SK-N-SH treated with all-trans-retinoic acid at 6 μM for 48 hours (cell line): ENCODE measurements around the gene NAT14.

Experiments
- BACH2 ChIP-seq: fragments of 250-450 bp; sonication (Bioruptor Pico); IDR thresholded peaks from 2 replicates; pipeline ENCODE4 v1.9.0; 2021; ENCODE audit warnings: mild to moderate bottlenecking, borderline replicate concordance
- CREB5 ChIP-seq: fragments of 250-450 bp; sonication (Bioruptor Pico); IDR thresholded peaks from 2 replicates; pipeline ENCODE4 v1.5.1; 2020; ENCODE audit warnings: low read depth, mild to moderate bottlenecking, moderate library complexity
- CSDC2 ChIP-seq: fragments of 250-450 bp; sonication (Bioruptor Pico); IDR thresholded peaks from 2 replicates; pipeline ENCODE4 v1.5.0; 2020; ENCODE audit warnings: mild to moderate bottlenecking, moderate library complexity
- PATZ1 ChIP-seq: fragments of 250-450 bp; sonication (Bioruptor Pico); IDR thresholded peaks from 2 replicates; pipeline ENCODE4 v1.8.0; 2020; ENCODE audit warnings: mild to moderate bottlenecking, moderate library complexity, borderline replicate concordance
- SNAI2 ChIP-seq: fragments of 250-450 bp; sonication (Bioruptor Pico); IDR thresholded peaks from 2 replicates; pipeline ENCODE4 v1.5.0; 2020; ENCODE audit warnings: mild to moderate bottlenecking, moderate library complexity
- TCF4 ChIP-seq: fragments of 250-450 bp; sonication (Bioruptor Pico); IDR thresholded peaks from 2 replicates; pipeline ENCODE4 v1.8.0; 2021; ENCODE audit warnings: mild to moderate bottlenecking, moderate library complexity, borderline replicate concordance
- TOX ChIP-seq: fragments of 250-450 bp; sonication (Bioruptor Pico); IDR thresholded peaks from 2 replicates; pipeline ENCODE4 v1.8.0; 2021; ENCODE audit warnings: mild to moderate bottlenecking, moderate library complexity, borderline replicate concordance
- ZFP3 ChIP-seq: fragments of 250-450 bp; sonication (Bioruptor Pico); IDR thresholded peaks from 2 replicates; pipeline ENCODE4 v1.5.0; 2020; ENCODE audit warnings: mild to moderate bottlenecking, moderate library complexity
- ZNF565 ChIP-seq: fragments of 450-650 bp; formaldehyde crosslinking; conservative IDR thresholded peaks from 2 replicates; pipeline ENCODE4 v1.5.0; 2020; ENCODE audit warnings: low read depth, mild to moderate bottlenecking, moderate library complexity
- ZNF8 ChIP-seq: fragments of 450-650 bp; formaldehyde crosslinking; IDR thresholded peaks from 2 replicates; pipeline ENCODE4 v1.5.0; 2020; ENCODE audit warnings: mild to moderate bottlenecking, moderate library complexity

- TF ChIP-seq ZNF8 (CRISPR knock-in tag): no peak
- no peak for TF ChIP-seq CSDC2 (CRISPR knock-in tag)
- TF ChIP-seq TCF4 (CRISPR knock-in tag): no peak
- no peak for TF ChIP-seq PATZ1 (CRISPR knock-in tag)
- TF ChIP-seq BACH2 (CRISPR knock-in tag): no peak
- TF ChIP-seq TOX (CRISPR knock-in tag): no peak
- TF ChIP-seq CREB5 (CRISPR knock-in tag): no peak
- no peak for TF ChIP-seq ZNF565 (CRISPR knock-in tag)
- no peak for TF ChIP-seq SNAI2
- no peak for TF ChIP-seq ZFP3 (CRISPR knock-in tag)
These were observed 5.9 kb upstream of the NAT14 start for GRCh38 chr19:55479045-55479444.
